HL-60 (cell line): ENCODE measurements around the gene FBLN5.

Experiments used
- CTCF ChIP-seq: IDR thresholded peaks from one replicate; pipeline ENCODE4 v1.5.1; 2011; ENCODE audit warnings: low read length, control low read depth, inconsistent platforms; ENCODE audit not compliant: insufficient read depth
- GABPA ChIP-seq: IDR thresholded peaks from 2 replicates; pipeline ENCODE4 v1.6.1; 2012; ENCODE audit warnings: low read depth
- POLR2AphosphoS5 ChIP-seq: IDR thresholded peaks from 2 replicates; pipeline ENCODE4 v1.6.1; 2012; ENCODE audit warnings: low read depth

GRCh38 chr14:91873471-91874415, 73.8 kb downstream of the FBLN5 start:
- TF ChIP-seq GABPA = no peak
- no peak for TF ChIP-seq POLR2AphosphoS5
- TF ChIP-seq CTCF = no peak
